Esophagus muscularis mucosa (tissue), 4 donors: ENCODE measurements around the gene GALNT11. TPM values are rescaled to one million over a fixed set of nuclear protein-coding genes. Genes with fewer than 3 reads are reported as not detected.

ENCODE experiments used
- DNase-seq: peaks from one replicate; pipeline ENCODE4 v3.0.0-alpha.2; 2017; ENCODE audit errors: extremely low spot score
- H3K27ac ChIP-seq, 4 donors: fragments of 200-600 bp; sonication (generic); replicated peaks in 1 of 4; 1 replicate in 3 of 4; 2 replicates in 1 of 4; pipeline ENCODE4 v1.5.1; 2016 to 2019; ENCODE audit warnings: mild to moderate bottlenecking in 1 of 4
- H3K27me3 ChIP-seq, 4 donors: fragments of 200-600 bp; sonication (generic); one replicate each; pipeline versions ENCODE4 v1.5.1 to v1.6.0; 2016 to 2019
- H3K36me3 ChIP-seq, 4 donors: fragments of 200-600 bp; sonication (generic); one replicate each; pipeline ENCODE4 v1.5.1; 2016 to 2019
- H3K4me1 ChIP-seq, 4 donors: fragments of 200-600 bp; sonication (generic); one replicate each; pipeline ENCODE4 v1.5.1; 2016 to 2019
- H3K4me3 ChIP-seq, 4 donors: fragments of 200-600 bp; sonication (generic); 1 replicate in 2 of 4; 2 replicates in 2 of 4; pipeline ENCODE4 v1.5.1; 2016 to 2019; ENCODE audit warnings: mild to moderate bottlenecking in 4 of 4, moderate library complexity in 1 of 4
- H3K9me3 ChIP-seq, 4 donors: fragments of 200-600 bp; sonication (generic); 1 replicate in 3 of 4; 2 replicates in 1 of 4; pipeline ENCODE4 v1.5.1; 2016 to 2019
- CTCF ChIP-seq, 3 experiments: fragments of 200-600 bp in 2 of 3; fragments of 450-650 bp in 1 of 3; sonication (generic) in 2 of 3; IDR thresholded peaks; one replicate each; pipeline ENCODE4 v1.5.1; 2017 to 2019; ENCODE audit warnings: antibody characterized with exemption in 3 of 3, mild to moderate bottlenecking in 2 of 3, moderate library complexity in 1 of 3
- EP300 ChIP-seq: sonication (generic); formaldehyde crosslinking; IDR thresholded peaks from one replicate; pipeline ENCODE4 v1.6.1; 2017; ENCODE audit warnings: antibody characterized with exemption
- POLR2A ChIP-seq: fragments of 450-650 bp; IDR thresholded peaks from one replicate; pipeline ENCODE4 v1.6.1; 2017; ENCODE audit warnings: antibody characterized with exemption, moderate library complexity, mild to moderate bottlenecking, low read depth
- POLR2AphosphoS5 ChIP-seq, 2 donors: sonication (generic); formaldehyde crosslinking; IDR thresholded peaks; one replicate each; pipeline ENCODE4 v1.6.1; 2017; ENCODE audit warnings: antibody characterized with exemption in 2 of 2
- WGBS: methylation state at CpG from one replicate; pipeline ENCODE4 v1.1.5; 2018; 5-methylcytosine and 5-hydroxymethylcytosine counted together
- intact Hi-C: fragments of 100-400 bp; cut with DNase I; formaldehyde crosslinking; loops from one replicate; pipeline ENCODE4 v1.15.1; 2023
- total RNA-seq, 4 donors: library from RNA; depleted of rRNA; stranded (reverse); fragments of >200 nt; gene quantifications; one replicate each; pipeline versions ENCODE4 v1.1.0 to v1.2.1, GENCODE V29; 2016

Gene GALNT11
- total RNA-seq, 4 donors from 2014 or later = 33.2 to 51.8 (median 39.5) TPM

DNA sequence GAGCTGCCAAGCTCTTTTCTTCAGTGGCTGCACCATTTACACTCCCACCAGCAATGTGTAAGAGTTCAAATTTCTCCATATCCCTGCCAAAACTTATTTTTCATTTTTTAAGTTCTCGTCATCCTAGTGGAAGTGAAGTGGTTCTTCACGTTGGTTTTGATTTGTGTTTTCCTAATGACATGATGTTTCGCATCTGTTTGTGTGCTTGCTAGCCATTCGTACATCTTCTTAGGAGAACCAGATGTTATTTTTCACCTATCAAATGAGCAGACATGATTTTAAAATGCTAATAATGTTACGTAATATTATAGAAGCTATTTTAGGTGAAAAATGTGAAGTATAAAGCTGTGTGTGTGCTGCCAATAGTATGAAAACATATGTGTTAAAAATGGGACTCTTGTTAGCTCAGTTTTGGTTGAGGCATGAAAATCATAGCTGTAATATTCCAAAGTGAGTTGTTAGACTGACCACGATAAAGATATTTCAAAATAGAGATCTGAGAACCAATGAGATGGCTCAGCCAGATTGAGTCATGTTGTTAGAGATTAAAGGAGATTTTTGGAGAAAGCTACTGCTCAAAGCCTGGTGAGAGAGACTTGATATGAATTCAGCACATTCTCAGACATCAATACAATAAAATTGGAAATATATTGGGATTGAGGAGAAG lies 25.9 kb upstream of the GALNT11 start:
- Histone ChIP-seq H3K4me1 (no peaks in the 10 kb centered on the region), H3K36me3 (no peaks in the 10 kb centered on the region), H3K4me3 (no peak overlapping the region), H3K9me3 (no peaks in the 10 kb centered on the region), H3K27me3 (peaks cover 0 to 13% (median 0%) of the 10 kb centered on the region in 4 donors), H3K27ac (no peak overlapping the region)
- TF ChIP-seq EP300 (no peak), POLR2AphosphoS5 (IDR thresholded peaks at IDR 0.05) (peak in 1 of 2 donors; percentile 24), POLR2A (no peak), CTCF (IDR thresholded peaks at IDR 0.05) (no peak)
- intact Hi-C loops = no loop called here
- DNase-seq = no peak
- WGBS = 38% methylated on average over 6 of the region's 6 CpGs

DNA sequence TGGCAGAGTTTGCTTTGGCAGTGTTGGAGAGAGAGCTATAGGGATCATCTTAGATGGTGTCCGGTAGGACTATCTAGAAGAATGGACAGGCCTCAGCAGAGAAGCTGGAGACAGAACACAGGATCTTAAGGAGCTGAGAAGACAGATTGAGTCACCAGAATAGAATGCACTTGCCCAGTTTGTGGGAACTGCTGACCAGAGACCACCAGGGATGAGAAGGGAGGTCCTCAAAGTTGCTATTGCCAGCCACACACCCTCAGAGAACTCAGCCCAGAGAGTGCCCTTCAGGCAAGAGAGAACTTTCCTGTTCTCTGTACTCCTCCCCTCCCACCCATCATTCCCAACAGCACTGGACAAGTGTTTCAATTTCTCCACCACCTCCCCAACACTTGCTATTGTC lies 25.3 kb upstream of the GALNT11 start:
- no peaks in the 10 kb centered on the region for H3K36me3 ChIP-seq
- no peak for DNase-seq
- 85% methylated on average over 1 of the region's 1 CpG for WGBS
- no peaks in the 10 kb centered on the region for H3K9me3 ChIP-seq
- intact Hi-C loops = no loop called here
- H3K4me1 ChIP-seq = no peaks in the 10 kb centered on the region
- no peak for TF ChIP-seq CTCF (IDR thresholded peaks at IDR 0.05)
- no peak for TF ChIP-seq POLR2AphosphoS5 (IDR thresholded peaks at IDR 0.05)
- no peak for TF ChIP-seq POLR2A
- no peak for TF ChIP-seq EP300
- H3K27ac ChIP-seq = no peak overlapping the region
- H3K4me3 ChIP-seq = no peak overlapping the region
- H3K27me3 ChIP-seq = peaks cover 0 to 13% (median 0%) of the 10 kb centered on the region in 4 donors

GRCh38 chr7:152006336-152006735 lies 19.1 kb upstream of the GALNT11 start:
- Histone ChIP-seq H3K4me3 (no peak overlapping the region), H3K4me1 (no peaks in the 10 kb centered on the region), H3K36me3 (no peaks in the 10 kb centered on the region), H3K9me3 (no peaks in the 10 kb centered on the region), H3K27ac (no peak overlapping the region), H3K27me3 (peaks cover 0 to 7% (median 0%) of the 10 kb centered on the region in 4 donors)
- 74% methylated on average over 6 of the region's 6 CpGs for WGBS
- no peak for DNase-seq
- no peak for TF ChIP-seq CTCF (IDR thresholded peaks at IDR 0.05)
- TF ChIP-seq EP300 = no peak
- no peak for TF ChIP-seq POLR2A
- no peak for TF ChIP-seq POLR2AphosphoS5 (IDR thresholded peaks at IDR 0.05)
- intact Hi-C loops = no loop called here

DNA sequence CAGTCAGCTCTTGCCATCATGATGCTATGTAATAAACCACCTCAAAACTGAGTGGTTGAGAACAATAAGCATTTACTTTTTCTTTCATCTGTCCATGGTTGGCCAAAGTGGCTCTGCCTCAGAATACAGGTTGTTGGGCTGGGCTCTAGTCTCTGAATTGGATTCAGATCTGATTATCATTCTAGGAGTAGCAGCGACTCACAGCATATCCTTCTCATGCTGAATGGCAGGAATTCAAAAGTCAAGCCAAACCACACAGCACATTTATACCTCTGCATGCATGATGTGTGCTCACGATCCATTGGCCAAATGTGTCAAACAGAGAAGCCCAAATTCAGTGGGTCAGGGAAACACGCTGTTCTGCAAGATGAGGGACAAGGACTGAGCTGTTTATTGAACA lies 13.6 kb upstream of the GALNT11 start:
- 82% methylated on average over 3 of the region's 3 CpGs for WGBS
- H3K4me1 ChIP-seq = no peaks in the 10 kb centered on the region
- no peaks in the 10 kb centered on the region for H3K36me3 ChIP-seq
- H3K9me3 ChIP-seq = no peaks in the 10 kb centered on the region
- intact Hi-C loops = no loop called here
- no peak for TF ChIP-seq EP300
- no peak for TF ChIP-seq POLR2AphosphoS5 (IDR thresholded peaks at IDR 0.05)
- TF ChIP-seq CTCF (IDR thresholded peaks at IDR 0.05) = no peak
- no peak for TF ChIP-seq POLR2A
- H3K4me3 ChIP-seq = no peak overlapping the region
- H3K27me3 ChIP-seq = no peaks in the 10 kb centered on the region
- DNase-seq = no peak
- H3K27ac ChIP-seq = no peak overlapping the region

DNA sequence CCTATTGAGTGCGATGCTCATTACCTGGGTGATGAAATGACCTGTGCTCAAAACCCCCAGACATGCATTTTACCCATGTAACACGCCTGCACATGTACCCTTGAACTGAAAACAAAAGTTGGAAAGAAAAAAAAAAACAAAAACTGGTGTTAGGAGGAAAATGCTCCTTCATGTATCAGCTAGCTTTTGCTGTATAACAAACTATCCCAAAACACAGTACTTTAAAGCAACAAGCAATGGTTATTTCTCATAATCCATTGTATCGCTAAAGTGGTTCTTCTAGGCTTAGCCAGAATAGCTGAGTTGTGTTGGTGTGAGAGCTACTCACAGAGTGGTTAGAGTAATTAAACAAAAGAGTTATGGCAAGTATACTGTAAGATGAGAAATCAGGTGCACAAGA lies 12.2 kb upstream of the GALNT11 start:
- WGBS = 97% methylated on average over 3 of the region's 3 CpGs
- intact Hi-C loops = no loop called here
- Histone ChIP-seq H3K27me3 (no peaks in the 10 kb centered on the region), H3K36me3 (no peaks in the 10 kb centered on the region), H3K27ac (no peak overlapping the region), H3K9me3 (no peaks in the 10 kb centered on the region), H3K4me3 (no peak overlapping the region), H3K4me1 (no peaks in the 10 kb centered on the region)
- no peak for DNase-seq
- TF ChIP-seq POLR2A (no peak), POLR2AphosphoS5 (IDR thresholded peaks at IDR 0.05) (no peak), CTCF (IDR thresholded peaks at IDR 0.05) (no peak), EP300 (no peak)
